Breast epithelium (tissue), 4 donors: ENCODE results near the gene ABCA1. TPM values are rescaled to one million over a fixed set of nuclear protein-coding genes. Genes with fewer than 3 reads are reported as not detected.

Experiments
- DNase-seq, 2 donors: peaks; one replicate each; pipeline ENCODE4 v3.0.0-alpha.2; 2019; ENCODE audit warnings: low spot score in 2 of 2
- H3K27ac ChIP-seq, 2 donors: fragments of 200-600 bp; sonication (generic) in 1 of 2; one replicate each; pipeline ENCODE4 v1.5.1; 2016 to 2019; ENCODE audit warnings: mild to moderate bottlenecking in 1 of 2
- H3K27me3 ChIP-seq, 2 donors: fragments of 200-600 bp; sonication (generic) in 1 of 2; one replicate each; pipeline versions ENCODE4 v1.5.1 to v1.6.0; 2017 to 2019; ENCODE audit warnings: control low read depth in 1 of 2, mild to moderate bottlenecking in 1 of 2
- H3K36me3 ChIP-seq: fragments of 200-600 bp; one replicate; pipeline ENCODE4 v1.5.1; 2019
- H3K4me1 ChIP-seq, 2 donors: fragments of 200-600 bp; sonication (generic); one replicate each; pipeline ENCODE4 v1.5.1; 2016 to 2019; ENCODE audit warnings: control low read depth in 1 of 2
- H3K4me3 ChIP-seq, 3 donors: fragments of 200-600 bp; sonication (generic); 1 replicate in 2 of 3; 2 replicates in 1 of 3; pipeline ENCODE4 v1.5.1; 2016 to 2019; ENCODE audit warnings: mild to moderate bottlenecking in 3 of 3, moderate library complexity in 2 of 3
- H3K9me3 ChIP-seq, 2 donors: fragments of 200-600 bp; sonication (generic) in 1 of 2; one replicate each; pipeline ENCODE4 v1.5.1; 2016 to 2019; ENCODE audit warnings: control low read depth in 1 of 2
- POLR2A ChIP-seq: fragments of 450-650 bp; IDR thresholded peaks from one replicate; pipeline ENCODE4 v1.6.1; 2016; ENCODE audit warnings: antibody characterized with exemption, mild to moderate bottlenecking, moderate library complexity
- POLR2AphosphoS5 ChIP-seq, 3 donors: sonication (generic); formaldehyde crosslinking; IDR thresholded peaks; one replicate each; pipeline ENCODE4 v1.6.1; 2017; ENCODE audit warnings: antibody characterized with exemption in 3 of 3
- intact Hi-C: fragments of 100-400 bp; cut with DNase I; formaldehyde crosslinking; loops from one replicate; pipeline ENCODE4 v1.15.1; 2023; ENCODE audit warnings: low total_unique reads
- total RNA-seq, 3 donors: library from RNA; depleted of rRNA; stranded (reverse); fragments of >200 nt; gene quantifications; one replicate each; pipeline ENCODE4 v1.1.0, GENCODE V29; 2016
- TF ChIP-seq, protein P1 (sequence below), 3 donors: fragments of 450-650 bp; IDR thresholded peaks; one replicate each; pipeline ENCODE4 v1.5.1; 2016 to 2017; ENCODE audit warnings: antibody characterized with exemption in 3 of 3, mild to moderate bottlenecking in 3 of 3, moderate library complexity in 3 of 3

ABCA1 gene
- total RNA-seq, 3 donors from 2014 or later: 57.0 to 100 (median 67.8) TPM

DNA sequence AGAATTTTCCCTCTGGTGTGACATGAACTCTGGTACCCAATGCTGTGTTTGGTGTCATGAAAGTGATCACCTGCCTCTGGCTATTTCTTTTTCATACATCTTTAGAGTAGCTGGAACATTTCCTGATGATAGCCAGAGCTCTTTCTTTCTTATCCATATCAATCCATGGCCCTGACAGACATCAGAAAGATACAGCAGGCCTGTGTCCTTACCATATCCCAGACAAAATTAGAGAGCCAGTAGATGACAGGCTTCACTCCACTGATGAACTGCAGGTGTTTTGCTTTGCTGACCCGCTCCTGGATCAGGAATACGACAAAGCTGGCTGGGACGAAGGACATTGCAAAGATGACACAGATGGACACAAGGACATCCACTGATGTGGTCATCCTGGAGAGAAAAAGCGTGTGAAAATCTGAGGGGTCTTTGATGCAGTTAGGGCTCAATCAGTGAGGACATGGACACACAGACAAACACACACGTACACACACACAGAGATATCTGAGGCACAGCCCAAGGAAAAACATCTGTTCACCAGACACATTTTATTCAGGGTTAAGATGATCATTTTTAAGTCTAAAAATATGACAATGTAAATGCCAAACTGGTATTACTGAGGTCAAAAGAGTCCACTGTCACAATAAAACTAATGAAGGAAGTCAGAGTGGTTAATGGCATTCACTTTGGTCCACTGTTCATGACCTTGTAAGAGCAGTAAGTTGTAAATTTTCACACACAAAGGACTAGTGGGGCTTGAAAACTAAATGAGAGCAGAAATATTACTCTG, 129.6 kb downstream of the ABCA1 start:
- H3K4me1 ChIP-seq: no peaks in the 10 kb centered on the region
- H3K27me3 ChIP-seq: no peaks in the 10 kb centered on the region
- DNase-seq: no peak
- H3K9me3 ChIP-seq: no peaks in the 10 kb centered on the region
- no peak overlapping the region for H3K27ac ChIP-seq
- peaks cover 8% of the 10 kb centered on the region for H3K36me3 ChIP-seq
- TF ChIP-seq POLR2AphosphoS5 (IDR thresholded peaks at IDR 0.05): no peak
- TF ChIP-seq, protein P1, sequence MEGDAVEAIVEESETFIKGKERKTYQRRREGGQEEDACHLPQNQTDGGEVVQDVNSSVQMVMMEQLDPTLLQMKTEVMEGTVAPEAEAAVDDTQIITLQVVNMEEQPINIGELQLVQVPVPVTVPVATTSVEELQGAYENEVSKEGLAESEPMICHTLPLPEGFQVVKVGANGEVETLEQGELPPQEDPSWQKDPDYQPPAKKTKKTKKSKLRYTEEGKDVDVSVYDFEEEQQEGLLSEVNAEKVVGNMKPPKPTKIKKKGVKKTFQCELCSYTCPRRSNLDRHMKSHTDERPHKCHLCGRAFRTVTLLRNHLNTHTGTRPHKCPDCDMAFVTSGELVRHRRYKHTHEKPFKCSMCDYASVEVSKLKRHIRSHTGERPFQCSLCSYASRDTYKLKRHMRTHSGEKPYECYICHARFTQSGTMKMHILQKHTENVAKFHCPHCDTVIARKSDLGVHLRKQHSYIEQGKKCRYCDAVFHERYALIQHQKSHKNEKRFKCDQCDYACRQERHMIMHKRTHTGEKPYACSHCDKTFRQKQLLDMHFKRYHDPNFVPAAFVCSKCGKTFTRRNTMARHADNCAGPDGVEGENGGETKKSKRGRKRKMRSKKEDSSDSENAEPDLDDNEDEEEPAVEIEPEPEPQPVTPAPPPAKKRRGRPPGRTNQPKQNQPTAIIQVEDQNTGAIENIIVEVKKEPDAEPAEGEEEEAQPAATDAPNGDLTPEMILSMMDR (IDR thresholded peaks at IDR 0.05): no peak
- TF ChIP-seq POLR2A: no peak
- intact Hi-C loops: no loop called here
- H3K4me3 ChIP-seq: no peak overlapping the region

- Histone ChIP-seq H3K27me3 (no peaks in the 10 kb centered on the region), H3K4me1 (no peaks in the 10 kb centered on the region), H3K9me3 (no peaks in the 10 kb centered on the region), H3K4me3 (no peak overlapping the region), H3K36me3 (peaks cover 13% of the 10 kb centered on the region), H3K27ac (no peak overlapping the region)
- TF ChIP-seq POLR2AphosphoS5 (IDR thresholded peaks at IDR 0.05) (no peak), POLR2A (no peak)
- TF ChIP-seq, protein P1 (IDR thresholded peaks at IDR 0.05): no peak
- DNase-seq: no peak
- intact Hi-C loops: no loop called here
Observed at GRCh38 chr9:104795857-104796256, 132.1 kb downstream of the ABCA1 start.

GRCh38 chr9:104795082-104795481, 132.9 kb downstream of the ABCA1 start:
- peaks cover 20% of the 10 kb centered on the region for H3K36me3 ChIP-seq
- intact Hi-C loops: no loop called here
- no peak overlapping the region for H3K4me3 ChIP-seq
- H3K9me3 ChIP-seq: no peaks in the 10 kb centered on the region
- H3K4me1 ChIP-seq: no peaks in the 10 kb centered on the region
- no peak for DNase-seq
- no peak overlapping the region for H3K27ac ChIP-seq
- no peaks in the 10 kb centered on the region for H3K27me3 ChIP-seq
- TF ChIP-seq POLR2AphosphoS5 (IDR thresholded peaks at IDR 0.05): no peak
- TF ChIP-seq, protein P1 (IDR thresholded peaks at IDR 0.05): no peak
- TF ChIP-seq POLR2A: no peak

DNA sequence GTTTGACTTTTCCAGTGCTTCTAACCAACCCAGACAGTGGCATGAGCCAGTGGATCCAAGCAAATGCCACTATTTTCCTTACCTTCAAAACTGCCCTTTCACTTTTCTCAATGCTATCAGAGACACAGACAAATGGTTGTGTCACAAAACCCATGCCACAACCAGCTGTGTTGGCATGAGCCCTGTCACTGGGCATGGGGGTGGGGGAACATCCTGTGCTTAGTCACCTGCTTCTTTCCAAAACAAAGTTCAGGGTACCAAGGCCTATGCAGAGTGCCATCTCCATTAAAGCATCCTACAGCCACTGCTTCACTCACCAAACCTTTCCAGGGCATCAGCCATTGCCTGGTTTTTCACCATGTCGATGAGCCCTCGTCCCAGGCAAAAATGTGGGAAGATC, 133.9 kb downstream of the ABCA1 start:
- Histone ChIP-seq H3K27me3 (no peaks in the 10 kb centered on the region), H3K36me3 (peaks cover 24% of the 10 kb centered on the region), H3K9me3 (no peaks in the 10 kb centered on the region), H3K27ac (no peak overlapping the region), H3K4me1 (no peaks in the 10 kb centered on the region), H3K4me3 (no peak overlapping the region)
- intact Hi-C loops: no loop called here
- TF ChIP-seq, protein P1 (IDR thresholded peaks at IDR 0.05): no peak
- TF ChIP-seq POLR2AphosphoS5 (IDR thresholded peaks at IDR 0.05) (no peak), POLR2A (no peak)
- no peak for DNase-seq

- Histone ChIP-seq H3K27me3 (no peaks in the 10 kb centered on the region), H3K9me3 (no peaks in the 10 kb centered on the region), H3K36me3 (peaks cover 27% of the 10 kb centered on the region), H3K4me1 (no peaks in the 10 kb centered on the region), H3K27ac (no peak overlapping the region), H3K4me3 (no peak overlapping the region)
- intact Hi-C loops: no loop called here
- DNase-seq: no peak
- TF ChIP-seq POLR2A: no peak
- TF ChIP-seq, protein P1 (IDR thresholded peaks at IDR 0.05): no peak
- TF ChIP-seq POLR2AphosphoS5 (IDR thresholded peaks at IDR 0.05): no peak
Observed at GRCh38 chr9:104788251-104788650, 139.7 kb downstream of the ABCA1 start.
